Endothelial cell of umbilical vein (primary cell): ENCODE data around the gene TGFBI. TPM values are rescaled to one million over a fixed set of nuclear protein-coding genes. Genes with fewer than 3 reads are reported as not detected.

ENCODE experiments used
- BruUV-seq: library from RNA; stranded (reverse); fragments of 400-500 nt; replicated peaks from 2 replicates; lab custom pipeline; 2021; lab: Mats Ljungman, UMichigan
- CTCF ChIA-PET: fragments of 300-600, 350-600 bp; sonication (Branson Sonifier 250); formaldehyde crosslinking; loops from one replicate; lab custom pipeline; 2021; ENCODE audit warnings: antibody characterized with exemption, inconsistent platforms; lab: Charles Lee
- POLR2A ChIA-PET: fragments of 300-600, 350-600 bp; sonication (Branson Sonifier 250); formaldehyde crosslinking; loops from one replicate; lab custom pipeline; 2021; ENCODE audit warnings: antibody characterized with exemption, inconsistent platforms; lab: Charles Lee
- DNase-seq: peaks from one replicate; pipeline ENCODE4 v3.0.0-alpha.2; 2011; ENCODE audit warnings: low read depth, low spot score
- FAIRE-seq: peaks from 2 replicates; lab custom pipeline; 2011; peaks lifted over from hg19 to GRCh38; lab: Jason Lieb, UNC
- H2AFZ ChIP-seq: 2 replicates; pipeline ENCODE4 v1.6.0; 2012; ENCODE audit warnings: low read depth, low read length, control low read depth, inconsistent platforms
- H3K27ac ChIP-seq: 2 replicates; pipeline ENCODE4 v1.5.1; 2011; ENCODE audit warnings: low read depth, mild to moderate bottlenecking, control low read depth, low read length, moderate library complexity; ENCODE audit not compliant: insufficient read depth
- H3K27me3 ChIP-seq, 2 experiments: 2 replicates each; pipeline versions ENCODE4 v1.6.0 to v1.6.1; 2011; ENCODE audit warnings: low read length in 2 of 2, mixed read lengths in 1 of 2; ENCODE audit not compliant: control insufficient read depth in 2 of 2, insufficient read depth in 2 of 2
- H3K36me3 ChIP-seq, 2 experiments: 2 replicates in 1 of 2; 3 replicates in 1 of 2; pipeline ENCODE4 v1.5.1; 2011; ENCODE audit warnings: low read length in 2 of 2, mild to moderate bottlenecking in 1 of 2, moderate library complexity in 1 of 2; ENCODE audit not compliant: control insufficient read depth in 2 of 2, insufficient read depth in 2 of 2; ENCODE audit errors: extremely low read depth in 1 of 2
- H3K4me1 ChIP-seq: 3 replicates; pipeline ENCODE4 v1.5.1; 2011; ENCODE audit warnings: mild to moderate bottlenecking, low read length; ENCODE audit not compliant: control insufficient read depth, insufficient read depth; ENCODE audit errors: extremely low read depth
- H3K4me2 ChIP-seq: 2 replicates; pipeline ENCODE4 v1.6.1; 2011; ENCODE audit warnings: low read length, control low read depth, mixed read lengths; ENCODE audit not compliant: insufficient read depth
- H3K4me3 ChIP-seq, 3 experiments: fragments of 200-600 bp in 1 of 3; sonication (generic), shearing (Covaris generic) in 1 of 3; replicated peaks in 1 of 3; 2 replicates each; pipeline ENCODE4 v1.5.1; 2011 to 2016; ENCODE audit warnings: control low read depth in 3 of 3, low read length in 3 of 3, mild to moderate bottlenecking in 2 of 3, inconsistent platforms in 1 of 3, low read depth in 1 of 3, moderate library complexity in 1 of 3; ENCODE audit not compliant: insufficient read depth in 1 of 3
- H3K79me2 ChIP-seq: 2 replicates; pipeline ENCODE4 v1.6.0; 2012; ENCODE audit warnings: low read length, inconsistent platforms; ENCODE audit not compliant: control insufficient read depth, insufficient read depth
- H3K9ac ChIP-seq: replicated peaks from 2 replicates; pipeline ENCODE3; 2011; ENCODE audit warnings: low read length, control low read depth; ENCODE audit not compliant: insufficient read depth; ENCODE audit errors: extremely low read depth
- H3K9me1 ChIP-seq: replicated peaks from 3 replicates; pipeline ENCODE4 v1.6.0; 2011; ENCODE audit warnings: mild to moderate bottlenecking, low read length; ENCODE audit not compliant: control insufficient read depth, insufficient read depth; ENCODE audit errors: extremely low read depth
- H3K9me3 ChIP-seq: replicated peaks from 2 replicates; pipeline ENCODE4 v1.5.1; 2012; ENCODE audit warnings: low read length, inconsistent platforms; ENCODE audit not compliant: control insufficient read depth, insufficient read depth
- H4K20me1 ChIP-seq: replicated peaks from 2 replicates; pipeline ENCODE3; 2011; ENCODE audit warnings: mild to moderate bottlenecking, low read length; ENCODE audit not compliant: control insufficient read depth, insufficient read depth; ENCODE audit errors: extremely low read depth
- EZH2 ChIP-seq: IDR thresholded peaks from 2 replicates; pipeline ENCODE4 v1.6.1; 2012; ENCODE audit warnings: borderline replicate concordance, low read depth, mild to moderate bottlenecking, moderate library complexity, low read length, inconsistent platforms; ENCODE audit not compliant: severe bottlenecking
- FOS ChIP-seq: IDR thresholded peaks from 2 replicates; pipeline ENCODE4 v1.6.1; 2011; ENCODE audit warnings: mild to moderate bottlenecking, low read length, moderate library complexity, borderline replicate concordance; ENCODE audit not compliant: insufficient read depth
- GATA2 ChIP-seq: IDR thresholded peaks from 2 replicates; pipeline ENCODE4 v1.7.0; 2011; ENCODE audit warnings: low read depth, mild to moderate bottlenecking, moderate library complexity, mixed read lengths, low read length; ENCODE audit not compliant: insufficient read length, insufficient read depth
- JUN ChIP-seq: IDR thresholded peaks from 2 replicates; pipeline ENCODE4 v1.6.1; 2011; ENCODE audit warnings: borderline replicate concordance, low read depth; ENCODE audit not compliant: insufficient read length, insufficient read depth
- MYC ChIP-seq: IDR thresholded peaks from one replicate; pipeline ENCODE4 v1.6.1; 2011; ENCODE audit warnings: mild to moderate bottlenecking, low read depth, low read length
- POLR2A ChIP-seq: IDR thresholded peaks from 2 replicates; pipeline ENCODE4 v1.6.1; 2012; ENCODE audit warnings: low read depth, mild to moderate bottlenecking, control low read depth, low read length
- POLR2AphosphoS5 ChIP-seq: IDR thresholded peaks from 2 replicates; pipeline ENCODE4 v1.6.1; 2012; ENCODE audit warnings: low read depth, mild to moderate bottlenecking, control low read depth, low read length, moderate library complexity; ENCODE audit not compliant: insufficient read depth
- dilution Hi-C: fragments of 300-500 bp; cut with MboI; formaldehyde crosslinking; loops from one replicate; pipeline ENCODE4 v1.15.0; 2019; ENCODE audit warnings: low sequenced_read_pairs; ENCODE audit not compliant: extremely low pct_ligation_motif_present
- intact Hi-C: fragments of 100-400 bp; cut with micrococcal nuclease; formaldehyde crosslinking; loops from one replicate; pipeline ENCODE4 v1.10.0; 2022
- polyA plus RNA-seq, 4 experiments: library from polyadenylated mRNA; depleted of rRNA in 3 of 4; stranded (reverse) in 3 of 4; unstranded in 1 of 4; fragments of >200 nt; gene quantifications; 2 replicates each; pipeline versions ENCODE4 v1.2.1 to v1.2.3, GENCODE V29; 2011 to 2012; ENCODE audit warnings: missing spikeins in 1 of 4
- total RNA-seq: library from RNA; stranded (reverse); gene quantifications from 2 replicates; pipeline ENCODE4 v1.2.3, GENCODE V29; 2021
- TF ChIP-seq, protein P1 (sequence below), 2 donors: IDR thresholded peaks; 1 replicate in 1 of 2; 2 replicates in 1 of 2; pipeline ENCODE4 v1.5.1; 2011; ENCODE audit warnings: low read length in 2 of 2, mild to moderate bottlenecking in 2 of 2, moderate library complexity in 2 of 2, control low read depth in 1 of 2, inconsistent platforms in 1 of 2, low read depth in 1 of 2; ENCODE audit not compliant: insufficient read depth in 1 of 2; ENCODE audit errors: extremely low read depth in 1 of 2
- TF ChIP-seq, protein P2 (sequence below): IDR thresholded peaks from 2 replicates; pipeline ENCODE4 v1.6.1; 2011; ENCODE audit not compliant: insufficient read depth, insufficient read length

Gene TGFBI
- total and polyA plus RNA-seq, 2 donors (not counting 3 experiments of a cell fraction or from before 2014, with no cell fraction given): 6.5 to 18.9 TPM

DNA sequence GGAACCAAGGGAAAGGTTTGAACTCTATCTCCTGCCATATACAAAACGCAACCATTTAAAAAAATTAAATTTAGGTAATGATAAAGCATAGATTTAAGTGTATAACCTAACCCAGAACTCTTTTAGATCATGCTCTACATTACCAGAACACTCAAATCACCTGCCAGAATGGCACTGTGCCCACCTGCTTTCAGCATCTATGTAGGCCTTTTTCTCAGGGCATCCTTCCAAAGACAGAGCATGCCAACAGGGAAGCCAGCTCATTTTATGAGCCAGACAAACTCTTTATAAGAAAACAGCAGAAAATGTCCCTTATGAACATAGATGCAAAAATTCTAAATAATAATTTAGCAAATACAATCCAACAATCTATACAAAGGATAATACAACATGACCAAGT lies 55.9 kb downstream of the TGFBI start:
- peaks cover 20% of the 10 kb centered on the region for H3K4me1 ChIP-seq
- H3K79me2 ChIP-seq: no peaks in the 10 kb centered on the region
- TF ChIP-seq JUN: no peak
- no peak for TF ChIP-seq POLR2A
- no peak for TF ChIP-seq MYC
- TF ChIP-seq, protein P1, sequence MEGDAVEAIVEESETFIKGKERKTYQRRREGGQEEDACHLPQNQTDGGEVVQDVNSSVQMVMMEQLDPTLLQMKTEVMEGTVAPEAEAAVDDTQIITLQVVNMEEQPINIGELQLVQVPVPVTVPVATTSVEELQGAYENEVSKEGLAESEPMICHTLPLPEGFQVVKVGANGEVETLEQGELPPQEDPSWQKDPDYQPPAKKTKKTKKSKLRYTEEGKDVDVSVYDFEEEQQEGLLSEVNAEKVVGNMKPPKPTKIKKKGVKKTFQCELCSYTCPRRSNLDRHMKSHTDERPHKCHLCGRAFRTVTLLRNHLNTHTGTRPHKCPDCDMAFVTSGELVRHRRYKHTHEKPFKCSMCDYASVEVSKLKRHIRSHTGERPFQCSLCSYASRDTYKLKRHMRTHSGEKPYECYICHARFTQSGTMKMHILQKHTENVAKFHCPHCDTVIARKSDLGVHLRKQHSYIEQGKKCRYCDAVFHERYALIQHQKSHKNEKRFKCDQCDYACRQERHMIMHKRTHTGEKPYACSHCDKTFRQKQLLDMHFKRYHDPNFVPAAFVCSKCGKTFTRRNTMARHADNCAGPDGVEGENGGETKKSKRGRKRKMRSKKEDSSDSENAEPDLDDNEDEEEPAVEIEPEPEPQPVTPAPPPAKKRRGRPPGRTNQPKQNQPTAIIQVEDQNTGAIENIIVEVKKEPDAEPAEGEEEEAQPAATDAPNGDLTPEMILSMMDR (IDR thresholded peaks at IDR 0.05; ENCODE audit: extremely low read depth in 1 of 2, insufficient read depth in 1 of 2, low read depth in 1 of 2, low read length in 2 of 2): no peak
- TF ChIP-seq POLR2AphosphoS5: no peak
- TF ChIP-seq, protein P2, sequence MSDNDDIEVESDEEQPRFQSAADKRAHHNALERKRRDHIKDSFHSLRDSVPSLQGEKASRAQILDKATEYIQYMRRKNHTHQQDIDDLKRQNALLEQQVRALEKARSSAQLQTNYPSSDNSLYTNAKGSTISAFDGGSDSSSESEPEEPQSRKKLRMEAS: no peak
- no peak for TF ChIP-seq GATA2
- no peak for TF ChIP-seq FOS
- TF ChIP-seq EZH2: no peak
- no peaks in the 10 kb centered on the region for H3K9me3 ChIP-seq
- H3K36me3 ChIP-seq: no peaks in the 10 kb centered on the region
- no peak overlapping the region for H3K4me2 ChIP-seq
- H3K9me1 ChIP-seq: no peaks in the 10 kb centered on the region
- ChIA-PET CTCF (interaction anchor here (0.6 to 5.6 kb wide), 5 partner anchors 27 to 140 kb away, joined by 3 to 58 read pairs (median 3); no protein-coding TSS in a partner anchor), POLR2A (no interaction called here)
- DNase-seq (no peak), FAIRE-seq (no peak)
- intact Hi-C loops (no loop called here), dilution Hi-C loops (no loop called here)
- H3K9ac ChIP-seq: no peak overlapping the region
- H2AFZ ChIP-seq: no peak overlapping the region
- BruUV-seq: no TSS peak
- peaks cover 5 to 9% of the 10 kb centered on the region in 2 experiments for H3K27me3 ChIP-seq
- no peak overlapping the region for H3K27ac ChIP-seq
- H3K4me3 ChIP-seq: no peak overlapping the region
- H4K20me1 ChIP-seq: no peaks in the 10 kb centered on the region
